Measurements from ENCODE around the gene TPM2. TPM values are rescaled to one million over a fixed set of nuclear protein-coding genes. Genes with fewer than 3 reads are reported as not detected.

TPM2 gene
- polyA plus RNA-seq, 1 experiment: 1,535 TPM

GRCh38 chr9:35719546-35719945 is 29.8 kb upstream of the TPM2 start:
- H3K27ac ChIP-seq (ENCODE audit: low read depth, low read length): peak overlapping the region; percentile 11
- no peak for TF ChIP-seq CTCF (IDR thresholded peaks at IDR 0.05; ENCODE audit: low read depth, low read length)
- ChIA-PET POLR2A (interaction anchor here (0.6 kb wide), 1 partner anchor 10 kb away, joined by 4 read pairs; no protein-coding TSS in a partner anchor), CTCF (interaction anchor here (4.5 kb wide), 1 partner anchor 23 kb away, joined by 24 read pairs; no protein-coding TSS in a partner anchor)
- no peaks in the 10 kb centered on the region for H3K9me3 ChIP-seq (ENCODE audit: control insufficient read depth, insufficient read depth, low read length)
- DNase-seq (ENCODE audit: low read depth, low spot score): no peak
- H3K4me3 ChIP-seq (ENCODE audit: low read depth, low read length): no peak overlapping the region
- H3K27me3 ChIP-seq (ENCODE audit: control insufficient read depth, insufficient read depth, low read length): no peaks in the 10 kb centered on the region

- no peaks in the 10 kb centered on the region for H3K9me3 ChIP-seq (ENCODE audit: control insufficient read depth, insufficient read depth, low read length)
- ChIA-PET CTCF (interaction anchor here (0.6 to 4.5 kb wide), 3 partner anchors 22 to 1115 kb away, joined by 3 to 24 read pairs (median 17); no protein-coding TSS in a partner anchor), POLR2A (interaction anchor here (1.4 to 3.1 kb wide), 2 partner anchors 9 to 13 kb away, joined by 4 to 11 read pairs; partner anchors contain the start of genes CREB3 and TLN1)
- TF ChIP-seq CTCF (IDR thresholded peaks at IDR 0.05; ENCODE audit: low read depth, low read length): no peak
- no peaks in the 10 kb centered on the region for H3K27me3 ChIP-seq (ENCODE audit: control insufficient read depth, insufficient read depth, low read length)
- no peak for DNase-seq (ENCODE audit: low read depth, low spot score)
- H3K27ac ChIP-seq (ENCODE audit: low read depth, low read length): no peak overlapping the region
- no peak overlapping the region for H3K4me3 ChIP-seq (ENCODE audit: low read depth, low read length)
Observed at GRCh38 chr9:35718721-35719511, 29.2 kb upstream of the TPM2 start.

GRCh38 chr9:35717132-35717870 is 27.6 kb upstream of the TPM2 start:
- POLR2A ChIA-PET: interaction anchor here (1.4 to 3.1 kb wide), 2 partner anchors 11 to 15 kb away, joined by 4 to 11 read pairs; partner anchors contain the start of genes CREB3 and TLN1

GRCh38 chr9:35716230-35716629 is 26.5 kb upstream of the TPM2 start:
- Histone ChIP-seq H3K27ac (ENCODE audit: low read depth, low read length) (peak overlapping the region; percentile 21), H3K27me3 (ENCODE audit: control insufficient read depth, insufficient read depth, low read length) (no peaks in the 10 kb centered on the region), H3K9me3 (ENCODE audit: control insufficient read depth, insufficient read depth, low read length) (no peaks in the 10 kb centered on the region), H3K4me3 (ENCODE audit: low read depth, low read length) (no peak overlapping the region)
- POLR2A ChIA-PET: interaction anchor here (1.3 to 3.1 kb wide), 2 partner anchors 12 to 19 kb away, joined by 3 to 11 read pairs; no protein-coding TSS in a partner anchor
- TF ChIP-seq CTCF (IDR thresholded peaks at IDR 0.05; ENCODE audit: low read depth, low read length): 0 out of 2 replicates have a peak, but pooled peaks have one; percentile 12
- DNase-seq (ENCODE audit: low read depth, low spot score): no peak
- CTCF ChIA-PET: interaction anchor here (0.9 to 1.7 kb wide), 3 partner anchors 11 to 57 kb away, joined by 3 to 10 read pairs (median 4); no protein-coding TSS in a partner anchor

More at GRCh38 chr9:35717132-35717870, 27.6 kb upstream of the TPM2 start:
- no peaks in the 10 kb centered on the region for H3K27me3 ChIP-seq (ENCODE audit: control insufficient read depth, insufficient read depth, low read length)
- CTCF ChIA-PET: interaction anchor here (0.9 to 2.3 kb wide), 2 partner anchors 21 to 58 kb away, joined by 3 to 17 read pairs; no protein-coding TSS in a partner anchor
- no peak overlapping the region for H3K4me3 ChIP-seq (ENCODE audit: low read depth, low read length)
- DNase-seq (ENCODE audit: low read depth, low spot score): no peak
- H3K9me3 ChIP-seq (ENCODE audit: control insufficient read depth, insufficient read depth, low read length): no peaks in the 10 kb centered on the region
- no peak for TF ChIP-seq CTCF (IDR thresholded peaks at IDR 0.05; ENCODE audit: low read depth, low read length)
- no peak overlapping the region for H3K27ac ChIP-seq (ENCODE audit: low read depth, low read length)
